Muscle of leg (tissue), 11 donors: Measurements from ENCODE around the gene MRFAP1. TPM values are rescaled to one million over a fixed set of nuclear protein-coding genes. Genes with fewer than 3 reads are reported as not detected.

Source experiments
- DNase-seq: peaks from one replicate; pipeline ENCODE4 v3.0.0; 2013
- H3K27ac ChIP-seq: one replicate; pipeline ENCODE4 v1.5.1; 2013; ENCODE audit warnings: mild to moderate bottlenecking, low read length, control low read depth
- H3K27me3 ChIP-seq: one replicate; pipeline ENCODE4 v1.6.1; 2013; ENCODE audit warnings: low read length; ENCODE audit not compliant: control insufficient read depth, insufficient read depth
- H3K36me3 ChIP-seq: one replicate; pipeline ENCODE4 v1.6.1; 2013; ENCODE audit warnings: low read length; ENCODE audit not compliant: control insufficient read depth, insufficient read depth
- H3K4me1 ChIP-seq: one replicate; pipeline ENCODE4 v1.6.1; 2013; ENCODE audit warnings: low read length; ENCODE audit not compliant: control insufficient read depth, insufficient read depth
- H3K4me3 ChIP-seq: one replicate; pipeline ENCODE4 v1.5.1; 2013; ENCODE audit warnings: low read length, control low read depth
- H3K9me3 ChIP-seq: replicated peaks from 2 replicates; pipeline ENCODE4 v1.6.1; 2013; ENCODE audit warnings: low read depth, low read length; ENCODE audit not compliant: control insufficient read depth
- WGBS: methylation state at CpG from one replicate; pipeline ENCODE4 v1.1.5; 2013; ENCODE audit warnings: missing lambda C conversion rate; ENCODE audit not compliant: insufficient coverage; 5-methylcytosine and 5-hydroxymethylcytosine counted together
- polyA plus RNA-seq, 8 donors: library from polyadenylated mRNA; unstranded; fragments of 120-200 nt; gene quantifications; one replicate each; pipeline versions ENCODE4 v1.2.1 to v1.2.3, GENCODE V29; 2013; ENCODE audit warnings: inconsistent platforms in 1 of 8, low replicate concordance in 1 of 8; ENCODE audit not compliant: insufficient read length in 8 of 8, insufficient read depth in 1 of 8
- total RNA-seq: library from RNA; stranded (reverse); fragments of 120-200 nt; gene quantifications from one replicate; pipeline ENCODE4 v1.2.4, GENCODE V29; 2013

Gene MRFAP1
- total and polyA plus RNA-seq, 9 donors: 54.2 to 335 (median 267) TPM

GRCh38 chr4:6608758-6609414, 31.6 kb upstream of the MRFAP1 start:
- Histone ChIP-seq H3K36me3 (peaks cover 39% of the 10 kb centered on the region), H3K4me3 (no peak overlapping the region), H3K4me1 (no peaks in the 10 kb centered on the region), H3K27me3 (no peaks in the 10 kb centered on the region), H3K27ac (no peak overlapping the region), H3K9me3 (peaks cover 12% of the 10 kb centered on the region)
- no peak for DNase-seq
- 83% methylated on average over 25 of the region's 28 CpGs for WGBS

GRCh38 chr4:6609415-6610079, 30.9 kb upstream of the MRFAP1 start:
- Histone ChIP-seq H3K9me3 (peaks cover 10% of the 10 kb centered on the region), H3K4me1 (no peaks in the 10 kb centered on the region), H3K36me3 (peaks cover 39% of the 10 kb centered on the region), H3K27me3 (no peaks in the 10 kb centered on the region), H3K4me3 (no peak overlapping the region), H3K27ac (no peak overlapping the region)
- no peak for DNase-seq
- WGBS: 90% methylated on average over 24 of the region's 26 CpGs

GRCh38 chr4:6610856-6611430, 29.5 kb upstream of the MRFAP1 start:
- DNase-seq: no peak
- no peaks in the 10 kb centered on the region for H3K27me3 ChIP-seq
- no peaks in the 10 kb centered on the region for H3K4me1 ChIP-seq
- H3K4me3 ChIP-seq: no peak overlapping the region
- H3K9me3 ChIP-seq: no peaks in the 10 kb centered on the region
- peaks cover 34% of the 10 kb centered on the region for H3K36me3 ChIP-seq
- H3K27ac ChIP-seq: no peak overlapping the region
- WGBS: 93% methylated on average over 24 of the region's 24 CpGs

- Histone ChIP-seq H3K27ac (no peak overlapping the region), H3K9me3 (no peaks in the 10 kb centered on the region), H3K4me3 (no peak overlapping the region), H3K36me3 (peaks cover 38% of the 10 kb centered on the region), H3K4me1 (no peaks in the 10 kb centered on the region), H3K27me3 (no peaks in the 10 kb centered on the region)
- no peak for DNase-seq
- 97% methylated on average over 3 of the region's 3 CpGs for WGBS
Measured at GRCh38 chr4:6612961-6613675, 27.4 kb upstream of the MRFAP1 start.

- WGBS: 78% methylated on average over 14 of the region's 17 CpGs
- Histone ChIP-seq H3K36me3 (peaks cover 42% of the 10 kb centered on the region), H3K4me3 (no peak overlapping the region), H3K27me3 (no peaks in the 10 kb centered on the region), H3K9me3 (no peaks in the 10 kb centered on the region), H3K4me1 (no peaks in the 10 kb centered on the region), H3K27ac (no peak overlapping the region)
- no peak for DNase-seq
Measured at GRCh38 chr4:6613676-6614651, 26.5 kb upstream of the MRFAP1 start.

- no peak for DNase-seq
- H3K4me1 ChIP-seq: no peaks in the 10 kb centered on the region
- no peak overlapping the region for H3K27ac ChIP-seq
- H3K4me3 ChIP-seq: no peak overlapping the region
- H3K9me3 ChIP-seq: no peaks in the 10 kb centered on the region
- 75% methylated on average over 8 of the region's 11 CpGs for WGBS
- H3K27me3 ChIP-seq: no peaks in the 10 kb centered on the region
- peaks cover 44% of the 10 kb centered on the region for H3K36me3 ChIP-seq
Measured at GRCh38 chr4:6614701-6615230, 25.7 kb upstream of the MRFAP1 start.

GRCh38 chr4:6616087-6616995, 24.1 kb upstream of the MRFAP1 start:
- Histone ChIP-seq H3K36me3 (peaks cover 34% of the 10 kb centered on the region), H3K4me3 (no peak overlapping the region), H3K27me3 (no peaks in the 10 kb centered on the region), H3K4me1 (no peaks in the 10 kb centered on the region), H3K27ac (no peak overlapping the region), H3K9me3 (no peaks in the 10 kb centered on the region)
- no peak for DNase-seq
- 86% methylated on average over 10 of the region's 18 CpGs for WGBS

- 100% methylated on average over 4 of the region's 10 CpGs for WGBS
- Histone ChIP-seq H3K27ac (no peak overlapping the region), H3K4me1 (no peaks in the 10 kb centered on the region), H3K36me3 (peaks cover 32% of the 10 kb centered on the region), H3K27me3 (no peaks in the 10 kb centered on the region), H3K9me3 (no peaks in the 10 kb centered on the region), H3K4me3 (no peak overlapping the region)
- DNase-seq: no peak
Measured at GRCh38 chr4:6617246-6617645, 23.2 kb upstream of the MRFAP1 start.
